ENCODE measurements around the gene TMEM212.
A peak's percentile ranks its signal among the peaks of the same experiment; 100 is the strongest.
"Not testable (repeated sequence)": the region's sequence is repeated elsewhere in the genome, so short reads cannot be mapped to it uniquely, and the experiment has no call there.

The TMEM212 gene

DNA sequence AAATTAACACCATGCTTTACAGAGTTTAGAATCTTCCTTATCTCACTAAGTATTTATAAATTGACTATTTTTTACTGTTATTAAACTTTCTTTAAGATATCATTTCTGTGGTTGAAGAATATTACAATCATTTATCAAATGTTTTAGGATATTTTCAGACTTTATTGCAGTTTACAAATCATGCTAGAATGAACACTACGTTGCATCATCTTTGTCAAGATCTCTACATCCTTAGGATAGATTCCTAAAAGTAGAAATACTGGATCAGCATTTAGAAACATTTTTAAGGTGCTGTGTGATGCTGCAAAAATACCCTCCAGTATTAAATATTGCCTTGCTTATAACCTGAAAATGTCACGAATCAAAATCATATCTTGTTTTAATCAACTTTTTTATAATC lies 30.3 kb upstream of the TMEM212 start:
- DNase-seq (ENCODE audit: low spot score) = no peak
- no peak for FAIRE-seq

DNA sequence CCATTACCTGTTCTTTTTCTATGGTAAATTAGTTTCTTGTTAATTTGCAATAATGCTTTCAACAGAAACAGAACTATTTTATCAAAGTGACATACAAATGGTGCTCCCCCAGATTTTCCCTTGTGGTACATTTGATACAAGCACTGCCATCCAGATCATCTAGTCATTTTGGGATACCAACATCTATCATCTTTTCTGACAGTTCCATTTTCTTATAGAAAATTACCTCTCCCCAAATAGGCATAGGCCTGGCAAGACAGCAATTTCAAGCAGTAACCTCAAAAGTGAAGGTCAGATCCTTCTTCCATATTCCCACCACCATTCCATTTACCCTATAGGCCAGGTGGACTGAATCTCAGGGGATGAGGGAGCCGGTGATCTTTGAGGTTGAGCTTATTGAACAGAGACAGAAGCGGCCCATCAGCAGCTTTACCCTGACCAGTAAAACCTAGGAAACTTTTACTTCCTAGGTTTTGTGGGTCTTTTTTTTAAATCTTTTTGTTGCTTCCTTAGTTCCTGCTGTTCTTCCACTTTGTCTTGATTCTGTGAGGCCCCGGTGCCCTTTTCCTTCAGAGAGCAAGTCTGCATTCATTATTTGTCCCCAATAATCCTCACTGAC lies 29.8 kb upstream of the TMEM212 start:
- FAIRE-seq = no peak
- DNase-seq (ENCODE audit: low spot score) = no peak

- DNase-seq (ENCODE audit: low spot score) (peak; percentile 80), FAIRE-seq (peak; percentile 86)
These were observed 29.2 kb upstream of the TMEM212 start for GRCh38 chr3:171813897-171814460.

DNA sequence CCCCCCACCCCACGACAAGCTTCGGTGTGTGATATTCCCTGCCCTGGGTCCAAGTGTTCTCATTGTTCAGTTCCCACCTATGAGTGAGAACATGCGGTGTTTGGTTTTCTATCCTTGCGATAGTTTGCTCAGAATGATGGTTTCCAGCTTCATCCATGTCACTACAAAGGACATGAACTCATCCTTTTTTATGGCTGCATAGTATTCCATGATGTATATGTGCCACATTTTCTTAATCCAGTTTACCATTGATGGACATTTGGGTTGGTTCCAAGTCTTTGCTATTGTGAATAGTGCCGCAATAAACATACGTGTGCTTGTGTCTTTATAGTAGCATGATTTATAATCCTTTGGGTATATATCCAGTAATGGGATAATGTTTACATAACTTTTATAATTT lies 28.5 kb upstream of the TMEM212 start:
- not testable (repeated sequence) for DNase-seq (ENCODE audit: low spot score); FAIRE-seq

GRCh38 chr3:171815973-171816595 lies 27.1 kb upstream of the TMEM212 start:
- DNase-seq (ENCODE audit: low spot score) (no peak), FAIRE-seq (no peak)

GRCh38 chr3:171817074-171817800 lies 25.9 kb upstream of the TMEM212 start:
- no peak for FAIRE-seq
- no peak for DNase-seq (ENCODE audit: low spot score)

DNA sequence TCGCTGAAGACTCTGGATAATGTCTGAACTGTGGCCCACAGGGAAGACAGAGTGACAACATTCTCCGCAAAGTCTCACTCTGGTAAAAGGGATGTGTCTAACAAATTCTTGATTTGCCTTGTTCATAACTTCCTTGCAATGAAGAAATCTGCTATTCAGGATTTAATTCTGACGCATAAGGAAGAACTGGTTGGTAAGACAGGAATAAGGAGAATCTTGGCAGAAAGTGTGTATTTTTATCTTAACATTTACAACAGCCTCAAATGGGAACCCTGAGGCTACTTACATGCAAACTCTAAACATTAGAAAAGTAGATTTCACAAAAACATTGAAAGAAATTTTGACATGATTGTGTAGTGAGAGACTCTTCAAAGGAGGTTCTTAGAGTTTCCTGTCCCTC lies 22.1 kb upstream of the TMEM212 start:
- DNase-seq (ENCODE audit: low spot score) (no peak), FAIRE-seq (no peak)

GRCh38 chr3:171821778-171822358 lies 21.3 kb upstream of the TMEM212 start:
- DNase-seq (ENCODE audit: low spot score) = no peak
- peak; percentile 49 for FAIRE-seq

GRCh38 chr3:171822431-171823106 lies 20.6 kb upstream of the TMEM212 start:
- DNase-seq (ENCODE audit: low spot score) (peak; percentile 80), FAIRE-seq (peak; percentile 99)

- DNase-seq (ENCODE audit: low spot score) (no peak), FAIRE-seq (no peak)
These were observed 19.0 kb upstream of the TMEM212 start for GRCh38 chr3:171824116-171824515.

DNA sequence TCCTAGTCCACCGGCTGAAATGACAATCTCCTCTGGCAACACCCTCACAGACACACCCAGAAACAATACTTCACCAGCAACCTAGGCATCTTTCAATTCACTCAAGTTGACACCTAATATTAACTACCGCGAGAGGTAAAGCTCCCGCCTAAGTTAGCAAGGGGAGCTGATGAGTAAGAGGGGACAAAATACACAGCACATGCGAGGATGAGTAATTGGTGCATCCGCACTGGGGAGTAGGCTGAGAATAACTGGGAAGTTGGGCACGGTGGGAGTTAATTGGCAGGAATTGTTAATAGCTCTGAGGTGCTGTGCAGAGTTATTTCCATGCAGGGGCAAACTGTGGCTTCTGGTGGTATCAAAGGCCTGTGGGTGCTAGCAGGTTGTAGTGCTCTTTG lies 18.3 kb upstream of the TMEM212 start:
- DNase-seq (ENCODE audit: low spot score) = peak; percentile 79
- peak; percentile 81 for FAIRE-seq

DNA sequence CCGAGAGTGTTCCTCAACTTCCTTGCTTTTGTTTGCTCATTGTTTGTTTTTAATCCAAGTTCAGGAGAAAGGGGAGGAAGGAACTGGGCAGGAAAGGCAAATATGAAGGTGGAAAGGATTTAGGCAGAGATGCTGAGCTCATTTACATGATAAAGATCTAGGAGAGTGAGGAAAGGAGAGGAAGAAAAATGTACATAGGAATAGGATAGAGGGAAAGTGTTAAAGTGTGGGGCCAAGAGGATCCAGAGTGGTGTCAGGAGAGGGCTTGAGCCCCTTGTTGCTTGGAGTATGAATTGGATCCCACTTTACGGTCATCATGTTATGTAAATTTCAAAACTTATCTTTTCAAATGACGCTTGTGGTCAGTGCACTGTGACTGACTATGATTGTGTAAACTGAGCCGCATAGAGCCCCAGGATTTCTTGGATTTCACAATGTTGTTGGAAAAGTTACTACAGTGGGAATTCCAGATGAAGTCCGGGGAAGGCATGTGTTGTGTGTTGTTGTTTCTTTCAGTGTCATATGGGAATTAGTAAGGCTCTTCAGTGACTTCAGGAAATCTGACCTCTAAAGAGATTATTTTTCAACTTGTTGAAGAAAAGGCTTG lies 17.8 kb upstream of the TMEM212 start:
- peak; percentile 54 for FAIRE-seq

GRCh38 chr3:171827385-171827784 lies 15.8 kb upstream of the TMEM212 start:
- DNase-seq (ENCODE audit: low spot score) (no peak), FAIRE-seq (no peak)

More for the DNA sequence above, 17.8 kb upstream of the TMEM212 start:
- peak; percentile 43 for DNase-seq (ENCODE audit: low spot score)

- FAIRE-seq (no peak), DNase-seq (ENCODE audit: low spot score) (no peak)
These were observed 15.2 kb upstream of the TMEM212 start for GRCh38 chr3:171827836-171828458.

- FAIRE-seq (no peak), DNase-seq (ENCODE audit: low spot score) (no peak)
These were observed 14.0 kb upstream of the TMEM212 start for GRCh38 chr3:171828902-171829770.

DNA sequence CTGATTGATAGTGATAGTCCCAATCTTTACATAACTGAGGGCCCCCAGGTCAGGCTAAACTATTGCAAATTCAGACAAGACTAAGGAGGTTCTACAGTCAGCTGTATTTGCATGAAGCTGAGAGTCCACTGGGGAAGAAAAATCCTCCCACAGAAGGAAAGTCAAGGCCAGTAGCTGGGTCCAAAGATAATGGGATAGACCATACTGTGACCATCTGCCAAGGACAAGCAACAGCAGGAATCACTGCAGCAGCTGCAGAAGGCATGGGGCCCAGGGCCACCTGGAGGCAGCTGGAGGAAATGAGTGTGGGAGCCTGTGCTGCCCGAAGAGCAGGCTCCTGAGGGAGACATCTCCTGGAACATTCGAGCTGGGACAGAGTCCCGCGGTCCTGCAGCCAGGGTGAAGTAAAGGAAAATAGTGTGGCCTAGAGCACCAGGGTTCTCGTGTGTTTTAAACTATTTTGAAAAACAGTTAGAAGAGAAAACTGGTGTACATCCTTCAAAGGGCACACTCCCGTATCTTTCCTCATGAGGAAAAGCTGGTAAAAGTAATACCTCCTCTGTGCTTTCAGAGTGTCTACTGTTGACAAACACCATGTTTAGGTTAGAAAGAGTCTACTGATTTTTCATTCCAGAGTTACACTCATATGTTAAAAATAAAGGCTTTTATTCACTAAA lies 13.2 kb upstream of the TMEM212 start:
- peak; percentile 64 for DNase-seq (ENCODE audit: low spot score)

DNA sequence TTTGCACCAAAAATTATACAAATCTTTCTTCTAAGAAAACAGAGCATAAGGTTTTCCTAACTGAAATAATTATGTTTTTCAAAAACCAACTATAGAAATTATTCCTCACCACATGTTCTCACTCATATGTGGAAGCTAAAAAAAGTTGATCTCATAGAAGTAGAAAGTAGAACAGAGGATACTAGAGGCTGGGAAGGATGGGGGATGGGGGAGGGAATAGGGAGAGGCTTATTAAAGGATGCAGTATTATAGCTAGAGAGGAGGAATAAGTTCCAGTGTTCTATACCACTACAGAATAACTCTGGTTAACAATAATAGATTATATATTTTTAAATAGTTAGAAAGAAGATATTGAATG lies 12.7 kb upstream of the TMEM212 start:
- no peak for FAIRE-seq
- DNase-seq (ENCODE audit: low spot score) = no peak

More for the DNA sequence above, 13.2 kb upstream of the TMEM212 start:
- no peak for FAIRE-seq

- no peak for FAIRE-seq
- DNase-seq (ENCODE audit: low spot score) = no peak
These were observed 11.2 kb upstream of the TMEM212 start for GRCh38 chr3:171831936-171832335.

DNA sequence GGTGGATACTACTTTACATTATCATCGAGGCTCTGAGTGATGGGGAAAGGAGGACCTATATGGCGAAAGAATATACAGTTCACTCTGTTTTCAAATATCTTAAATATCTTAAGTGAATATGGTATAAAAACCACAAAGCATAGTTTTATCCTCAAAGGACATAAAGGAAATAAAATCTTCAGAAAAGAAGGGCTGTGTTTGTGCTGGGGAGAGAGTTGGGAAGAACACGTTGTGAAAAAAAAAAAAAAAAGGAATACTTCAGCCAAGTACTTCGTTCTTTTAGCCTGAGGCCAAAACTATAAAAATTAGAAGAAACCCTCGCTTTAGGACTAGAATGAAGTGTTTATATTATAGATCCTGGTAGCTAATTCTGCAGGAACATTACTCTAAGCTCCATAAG lies 10.2 kb upstream of the TMEM212 start:
- FAIRE-seq = no peak
- DNase-seq (ENCODE audit: low spot score) = no peak
